PC-9 (cell line): ENCODE results near the gene NFKBIL1. TPM values are rescaled to one million over a fixed set of nuclear protein-coding genes. Genes with fewer than 3 reads are reported as not detected.
"Not testable (repeated sequence)": the region's sequence is repeated elsewhere in the genome, so short reads cannot be mapped to it uniquely, and the experiment has no call there.

Experiments
- BruUV-seq: library from RNA; stranded (reverse); fragments of 400-500 nt; replicated peaks from 2 replicates; lab custom pipeline; 2021; lab: Mats Ljungman, UMichigan
- CTCF ChIA-PET: fragments of 300-600 bp; sonication (Branson Sonifier 250); formaldehyde crosslinking; loops from one replicate; lab custom pipeline; 2022; ENCODE audit warnings: antibody characterized with exemption; lab: Charles Lee
- POLR2A ChIA-PET: fragments of 300-600 bp; sonication (Branson Sonifier 250); formaldehyde crosslinking; loops from one replicate; lab custom pipeline; 2022; ENCODE audit warnings: antibody characterized with exemption; ENCODE audit not compliant: unreplicated experiment; lab: Charles Lee
- DNase-seq, 2 experiments: peaks; one replicate each; pipeline versions ENCODE4 v3.0.0 to v3.0.0-alpha.2; 2015 to 2022; ENCODE audit warnings: mixed read lengths in 1 of 2
- H2AFZ ChIP-seq: fragments of 200-600 bp; sonication (generic); 2 replicates; pipeline ENCODE4 v1.8.1; 2017; ENCODE audit warnings: antibody characterized with exemption
- H3F3A ChIP-seq: fragments of 200-600 bp; sonication (generic); 2 replicates; pipeline ENCODE4 v1.8.1; 2017; ENCODE audit warnings: antibody characterized with exemption, mild to moderate bottlenecking, low read depth; ENCODE audit not compliant: insufficient read depth
- H3K27ac ChIP-seq: fragments of 200-600 bp; sonication (generic); 2 replicates; pipeline ENCODE4 v1.6.1; 2016; ENCODE audit warnings: mixed run types
- H3K27me3 ChIP-seq: fragments of 200-600 bp; sonication (generic); 2 replicates; pipeline ENCODE4 v1.6.1; 2016; ENCODE audit warnings: low read depth, mixed run types; ENCODE audit not compliant: insufficient read depth
- H3K36me3 ChIP-seq: fragments of 200-600 bp; sonication (generic); 2 replicates; pipeline ENCODE4 v1.6.1; 2016; ENCODE audit warnings: low read depth, mixed run types
- H3K4me1 ChIP-seq: fragments of 200-600 bp; sonication (generic); replicated peaks from 2 replicates; pipeline ENCODE4 v1.6.1; 2016; ENCODE audit warnings: mixed run types; ENCODE audit not compliant: insufficient read depth
- H3K4me2 ChIP-seq: fragments of 200-600 bp; sonication (generic); 2 replicates; pipeline ENCODE4 v1.6.1; 2017; ENCODE audit warnings: mixed run types
- H3K4me3 ChIP-seq: fragments of 200-600 bp; sonication (generic); 2 replicates; pipeline ENCODE4 v1.6.1; 2016; ENCODE audit warnings: mixed run types
- H3K79me2 ChIP-seq: fragments of 200-600 bp; sonication (generic); 2 replicates; pipeline ENCODE4 v1.6.1; 2017; ENCODE audit warnings: low read depth, mixed run types
- H3K9me2 ChIP-seq: fragments of 200-600 bp; sonication (generic); 2 replicates; pipeline ENCODE4 v1.8.1; 2017; ENCODE audit warnings: mild to moderate bottlenecking; ENCODE audit not compliant: insufficient read depth
- H3K9me3 ChIP-seq: fragments of 200-600 bp; sonication (generic); 2 replicates; pipeline ENCODE4 v1.8.1; 2016; ENCODE audit warnings: low read depth; ENCODE audit not compliant: insufficient read depth
- H4K20me1 ChIP-seq: fragments of 200-600 bp; sonication (generic); 2 replicates; pipeline ENCODE4 v1.8.1; 2017; ENCODE audit not compliant: insufficient read depth
- CTCF ChIP-seq: fragments of 200-600 bp; sonication (generic); conservative IDR thresholded peaks from 2 replicates; pipeline ENCODE4 v1.6.1; 2017; ENCODE audit warnings: mixed run types, antibody characterized with exemption, mild to moderate bottlenecking, moderate library complexity
- EZH2 ChIP-seq: fragments of 200-600 bp; sonication (generic); IDR thresholded peaks from 2 replicates; pipeline ENCODE4 v1.8.0; 2017; ENCODE audit warnings: antibody characterized with exemption, low read depth
- intact Hi-C: fragments of 100-400 bp; cut with micrococcal nuclease; formaldehyde crosslinking; loops from one replicate; pipeline ENCODE4 v1.10.0; 2022; ENCODE audit not compliant: unreplicated experiment
- total RNA-seq: library from RNA; stranded (reverse); gene quantifications from 2 replicates; pipeline ENCODE4 v1.2.3, GENCODE V29; 2021

The NFKBIL1 gene
- total RNA-seq, 1 experiment from 2014 or later: 26.1 TPM

GRCh38 chr6:31586599-31587281, 39.3 kb downstream of the NFKBIL1 start:
- Histone ChIP-seq H3K27me3 (no peaks in the 10 kb centered on the region), H3K4me1 (no peaks in the 10 kb centered on the region), H3K4me2 (no peak overlapping the region), H3F3A (no peaks in the 10 kb centered on the region), H3K79me2 (no peaks in the 10 kb centered on the region), H3K9me2 (no peaks in the 10 kb centered on the region), H3K4me3 (no peak overlapping the region), H3K36me3 (no peaks in the 10 kb centered on the region), H3K9me3 (no peaks in the 10 kb centered on the region), H2AFZ (no peak overlapping the region), H4K20me1 (no peaks in the 10 kb centered on the region), H3K27ac (no peak overlapping the region)
- ChIA-PET CTCF (interaction anchor here (1.1 kb wide), 1 partner anchor 12 kb away, joined by 3 read pairs; no protein-coding TSS in a partner anchor), POLR2A (interaction anchor here (0.6 kb wide), 1 partner anchor 500 kb away, joined by 7 read pairs; no protein-coding TSS in a partner anchor)
- no TSS peak for BruUV-seq
- no peak for TF ChIP-seq CTCF
- TF ChIP-seq EZH2: no peak
- no peak for DNase-seq
- intact Hi-C loops: no loop called here

- Histone ChIP-seq H3K9me3 (no peaks in the 10 kb centered on the region), H3K27me3 (no peaks in the 10 kb centered on the region), H3K9me2 (no peaks in the 10 kb centered on the region), H4K20me1 (no peaks in the 10 kb centered on the region), H3K4me3 (no peak overlapping the region), H3K4me2 (no peak overlapping the region), H2AFZ (no peak overlapping the region), H3F3A (no peaks in the 10 kb centered on the region), H3K27ac (no peak overlapping the region), H3K79me2 (no peaks in the 10 kb centered on the region), H3K4me1 (no peaks in the 10 kb centered on the region), H3K36me3 (no peaks in the 10 kb centered on the region)
- BruUV-seq: no TSS peak
- intact Hi-C loops: no loop called here
- TF ChIP-seq EZH2 (no peak), CTCF (no peak)
- ChIA-PET CTCF (interaction anchor here (0.6 to 0.7 kb wide), 3 partner anchors 73 to 261 kb away, joined by 8 to 13 read pairs (median 8); partner anchors contain the start of gene C6orf47), POLR2A (interaction anchor here (0.6 kb wide), 1 partner anchor 836 kb away, joined by 10 read pairs; no protein-coding TSS in a partner anchor)
- DNase-seq: no peak
Observed at GRCh38 chr6:31587791-31588777, 40.7 kb downstream of the NFKBIL1 start.

- BruUV-seq: no TSS peak
- intact Hi-C loops: no loop called here
- ChIA-PET POLR2A (interaction anchor here (0.6 kb wide), 1 partner anchor 837 kb away, joined by 10 read pairs; no protein-coding TSS in a partner anchor), CTCF (no interaction called here)
- no peak overlapping the region for H3K4me3 ChIP-seq
- H3K27me3 ChIP-seq: no peaks in the 10 kb centered on the region
- no peaks in the 10 kb centered on the region for H3K9me2 ChIP-seq
- H3K4me1 ChIP-seq: no peaks in the 10 kb centered on the region
- H3F3A ChIP-seq: no peaks in the 10 kb centered on the region
- TF ChIP-seq CTCF (no peak), EZH2 (no peak)
- H3K4me2 ChIP-seq: no peak overlapping the region
- no peaks in the 10 kb centered on the region for H4K20me1 ChIP-seq
- H3K36me3 ChIP-seq: no peaks in the 10 kb centered on the region
- no peaks in the 10 kb centered on the region for H3K79me2 ChIP-seq
- no peaks in the 10 kb centered on the region for H3K9me3 ChIP-seq
- H3K27ac ChIP-seq: no peak overlapping the region
- H2AFZ ChIP-seq: no peak overlapping the region
- no peak for DNase-seq
Observed at GRCh38 chr6:31588871-31589650, 41.7 kb downstream of the NFKBIL1 start.

- CTCF ChIA-PET: not testable (repeated sequence)
- POLR2A ChIA-PET: interaction anchor here (0.7 kb wide), 1 partner anchor 16 kb away, joined by 6 read pairs; no protein-coding TSS in a partner anchor
Observed at GRCh38 chr6:31590691-31591090, 43.3 kb downstream of the NFKBIL1 start.

More at GRCh38 chr6:31590691-31591090, 43.3 kb downstream of the NFKBIL1 start:
- H3K27me3 ChIP-seq, H3K27ac ChIP-seq, H3K4me1 ChIP-seq, H3K79me2 ChIP-seq, H3K9me3 ChIP-seq, H3K4me2 ChIP-seq, H3F3A ChIP-seq, DNase-seq, H3K36me3 ChIP-seq, H4K20me1 ChIP-seq, BruUV-seq, H2AFZ ChIP-seq, intact Hi-C loops, H3K4me3 ChIP-seq, H3K9me2 ChIP-seq: not testable (repeated sequence)
